K562 (cell line): ENCODE measurements around the gene UBALD2. TPM values are rescaled to one million over a fixed set of nuclear protein-coding genes. Genes with fewer than 3 reads are reported as not detected.

ENCODE experiments used
- ATF1 ChIP-seq, 2 experiments: fragments of 450-650 bp in 1 of 2; IDR thresholded peaks; 2 replicates each; pipeline ENCODE4 v1.6.1; 2016; ENCODE audit warnings: missing compliant biosample characterization in 1 of 2, missing genetic modification characterization in 1 of 2
- CHD7 ChIP-seq: fragments of 200-600 bp; sonication (generic); IDR thresholded peaks from one replicate; pipeline ENCODE4 v1.6.1; 2012; ENCODE audit warnings: mild to moderate bottlenecking, low read depth, low read length, inconsistent platforms
- COPS2 ChIP-seq: fragments of 450-650 bp; conservative IDR thresholded peaks from 2 replicates; pipeline ENCODE4 v1.6.1; 2016; ENCODE audit warnings: mild to moderate bottlenecking, moderate library complexity
- HMG20B ChIP-seq: fragments of 250-450 bp; sonication (Bioruptor Pico); IDR thresholded peaks from 2 replicates; pipeline ENCODE4 v1.5.0; 2021; ENCODE audit warnings: mild to moderate bottlenecking
- ILK ChIP-seq: fragments of 450-650 bp; IDR thresholded peaks from 2 replicates; pipeline ENCODE4 v1.6.1; 2016; ENCODE audit warnings: missing genetic modification characterization, low read depth, mild to moderate bottlenecking, missing compliant biosample characterization, moderate library complexity, borderline replicate concordance
- KAT7 ChIP-seq: sonication (generic); formaldehyde crosslinking; IDR thresholded peaks from 2 replicates; pipeline ENCODE4 v1.8.0; 2022; ENCODE audit warnings: missing genetic modification reagents, mild to moderate bottlenecking, borderline replicate concordance
- RBM15 ChIP-seq: fragments of 200-400 bp; formaldehyde crosslinking; IDR thresholded peaks from 2 replicates; pipeline ENCODE4 v1.6.1; 2018; ENCODE audit warnings: mild to moderate bottlenecking, low read length, moderate library complexity; ENCODE audit not compliant: insufficient read depth
- STAT5A ChIP-seq: IDR thresholded peaks from 2 replicates; pipeline ENCODE4 v1.6.1; 2012; ENCODE audit warnings: low read length, inconsistent platforms, borderline replicate concordance
- TCF7 ChIP-seq: sonication (generic); IDR thresholded peaks from 2 replicates; pipeline ENCODE4 v1.6.1; 2016; ENCODE audit warnings: antibody characterized with exemption, borderline replicate concordance
- TFAP4 ChIP-seq: sonication (generic); formaldehyde crosslinking; IDR thresholded peaks from 2 replicates; pipeline ENCODE4 v1.8.0; 2022; ENCODE audit warnings: missing genetic modification reagents, mild to moderate bottlenecking, moderate library complexity, borderline replicate concordance
- YBX1 ChIP-seq: fragments of 450-650 bp; IDR thresholded peaks from 2 replicates; pipeline ENCODE4 v1.7.1; 2016; ENCODE audit warnings: mild to moderate bottlenecking
- polyA plus RNA-seq, 8 experiments: library from polyadenylated mRNA; depleted of rRNA in 4 of 8; stranded (reverse) in 5 of 8; unstranded in 3 of 8; fragments of >200 nt; fragmentation: Nextera tagmentation in 2 of 8; fragmentation: Illumina TruSeq in 1 of 8; extraction: Ambion mirVana in 2 of 8; extraction: Trizol in 1 of 8; gene quantifications; 2 replicates each; pipeline versions ENCODE4 v1.2.1 to v1.2.3, GENCODE V29; 2011 to 2014; ENCODE audit warnings: inconsistent platforms in 1 of 8, missing spikeins in 1 of 8
- total RNA-seq, 7 experiments: library from RNA; depleted of rRNA in 6 of 7; stranded (reverse); fragments of >200 nt in 6 of 7; fragmentation: Illumina TruSeq in 2 of 7; extraction: Trizol in 2 of 7; gene quantifications; 2 replicates each; pipeline versions ENCODE4 v1.2.1 to v1.2.3, GENCODE V29; 2011 to 2021; ENCODE audit warnings: low replicate concordance in 1 of 7
- TF ChIP-seq, protein P1 (sequence below): conservative IDR thresholded peaks from 2 replicates; pipeline ENCODE4 v1.6.1; 2011; ENCODE audit warnings: low read depth, mild to moderate bottlenecking, low read length; ENCODE audit not compliant: control insufficient read depth

UBALD2 gene
- total and polyA plus RNA-seq, 9 of the 15 experiments (the other 6 are each of a cell fraction or from before 2014, with no cell fraction given): 2.3 to 94.1 (median 25.3) TPM

GRCh38 chr17:76240461-76241203, 24.5 kb upstream of the UBALD2 start, which contains the start of gene RNF157 (continued):
- TF ChIP-seq, protein P1, sequence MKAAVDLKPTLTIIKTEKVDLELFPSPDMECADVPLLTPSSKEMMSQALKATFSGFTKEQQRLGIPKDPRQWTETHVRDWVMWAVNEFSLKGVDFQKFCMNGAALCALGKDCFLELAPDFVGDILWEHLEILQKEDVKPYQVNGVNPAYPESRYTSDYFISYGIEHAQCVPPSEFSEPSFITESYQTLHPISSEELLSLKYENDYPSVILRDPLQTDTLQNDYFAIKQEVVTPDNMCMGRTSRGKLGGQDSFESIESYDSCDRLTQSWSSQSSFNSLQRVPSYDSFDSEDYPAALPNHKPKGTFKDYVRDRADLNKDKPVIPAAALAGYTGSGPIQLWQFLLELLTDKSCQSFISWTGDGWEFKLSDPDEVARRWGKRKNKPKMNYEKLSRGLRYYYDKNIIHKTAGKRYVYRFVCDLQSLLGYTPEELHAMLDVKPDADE: 0 out of 2 replicates have a peak, but pooled peaks have one; percentile 32
- TF ChIP-seq ILK (tag): no peak
- TF ChIP-seq COPS2: no peak
- TF ChIP-seq YBX1: no peak
- TF ChIP-seq TCF7: 0 out of 2 replicates have a peak, but pooled peaks have one; percentile 25
- 0 out of 2 replicates have a peak, but pooled peaks have one; percentile 65 for TF ChIP-seq KAT7 (CRISPR knock-in tag)
- TF ChIP-seq STAT5A: peak; percentile 8; the same call in 1 of the 2 replicates
- no peak for TF ChIP-seq CHD7
- no peak for TF ChIP-seq HMG20B (CRISPR knock-in tag)
- peak; percentile 60; the same call in 1 of the 2 replicates for TF ChIP-seq TFAP4 (CRISPR knock-in tag)
- TF ChIP-seq RBM15: no peak
- no peak for TF ChIP-seq ATF1 (CRISPR knock-in tag; IDR thresholded peaks at IDR 0.05)
- no peak for TF ChIP-seq ATF1 (tag; IDR thresholded peaks at IDR 0.05)
